ENCODE measurements around the gene ABI3. TPM values are rescaled to one million over a fixed set of nuclear protein-coding genes. Genes with fewer than 3 reads are reported as not detected.

Gene ABI3
- total RNA-seq, 1 donor from 2014 or later: 0.77 TPM

GRCh38 chr17:49231563-49231894 is 21.0 kb downstream of the ABI3 start:
- Histone ChIP-seq H3K4me1 (ENCODE audit: insufficient read depth, low read length) (peaks cover 4% of the 10 kb centered on the region), H4K20me1 (ENCODE audit: insufficient read depth, low read length) (peaks cover 4% of the 10 kb centered on the region), H3K27me3 (ENCODE audit: insufficient read depth, low read length) (peaks cover 16% of the 10 kb centered on the region), H3K9ac (ENCODE audit: low read length) (no peak overlapping the region), H3K79me2 (ENCODE audit: insufficient read depth, low read length) (no peaks in the 10 kb centered on the region), H3K36me3 (ENCODE audit: insufficient read depth, low read length) (no peaks in the 10 kb centered on the region), H3K27ac (ENCODE audit: low read depth, low read length) (no peak overlapping the region), H3K9me3 (ENCODE audit: insufficient read depth, low read depth, low read length) (no peaks in the 10 kb centered on the region), H3K4me3 (ENCODE audit: insufficient read depth, low read depth, low read length) (no peak overlapping the region), H3K4me2 (ENCODE audit: low read length) (peak overlapping the region; percentile 98), H2AFZ (ENCODE audit: low read depth, low read length) (peak overlapping the region; percentile 99)
- H3K27ac Mint-ChIP-seq (ENCODE audit: unreplicated experiment): no peak overlapping the region
- no peaks in the 10 kb centered on the region for H3K9me3 Mint-ChIP-seq (ENCODE audit: unreplicated experiment)
- peaks cover 42% of the 10 kb centered on the region for H3K27me3 Mint-ChIP-seq (ENCODE audit: low read depth, unreplicated experiment)
- peak; percentile 23 for TF ChIP-seq EZH2 (IDR thresholded peaks at IDR 0.05; ENCODE audit: insufficient read depth, low read length)
- TF ChIP-seq CTCF (IDR thresholded peaks at IDR 0.05; ENCODE audit: insufficient read depth, low read depth, low read length): no peak
- DNase-seq (ENCODE audit: low read depth) (no peak), FAIRE-seq (no peak)
- no peaks in the 10 kb centered on the region for H3K36me3 Mint-ChIP-seq (ENCODE audit: low read depth, unreplicated experiment)
- H3K4me3 Mint-ChIP-seq (ENCODE audit: unreplicated experiment): peak overlapping the region; percentile 82
- H3K4me1 Mint-ChIP-seq (ENCODE audit: low read depth, unreplicated experiment): peaks cover 8% of the 10 kb centered on the region

- no peaks in the 10 kb centered on the region for H3K36me3 Mint-ChIP-seq (ENCODE audit: low read depth, unreplicated experiment)
- Histone ChIP-seq H3K4me1 (ENCODE audit: insufficient read depth, low read length) (peaks cover 4% of the 10 kb centered on the region), H3K27ac (ENCODE audit: low read depth, low read length) (no peak overlapping the region), H3K9me3 (ENCODE audit: insufficient read depth, low read depth, low read length) (no peaks in the 10 kb centered on the region), H3K79me2 (ENCODE audit: insufficient read depth, low read length) (no peaks in the 10 kb centered on the region), H4K20me1 (ENCODE audit: insufficient read depth, low read length) (no peaks in the 10 kb centered on the region), H3K4me2 (ENCODE audit: low read length) (no peak overlapping the region), H3K4me3 (ENCODE audit: insufficient read depth, low read depth, low read length) (no peak overlapping the region), H2AFZ (ENCODE audit: low read depth, low read length) (no peak overlapping the region), H3K36me3 (ENCODE audit: insufficient read depth, low read length) (no peaks in the 10 kb centered on the region), H3K27me3 (ENCODE audit: insufficient read depth, low read length) (peaks cover 14% of the 10 kb centered on the region), H3K9ac (ENCODE audit: low read length) (no peak overlapping the region)
- no peak for FAIRE-seq
- DNase-seq (ENCODE audit: low read depth): no peak
- H3K4me3 Mint-ChIP-seq (ENCODE audit: unreplicated experiment): no peak overlapping the region
- TF ChIP-seq EZH2 (IDR thresholded peaks at IDR 0.05; ENCODE audit: insufficient read depth, low read length): no peak
- no peak for TF ChIP-seq CTCF (IDR thresholded peaks at IDR 0.05; ENCODE audit: insufficient read depth, low read depth, low read length)
- no peak overlapping the region for H3K27ac Mint-ChIP-seq (ENCODE audit: unreplicated experiment)
- peaks cover under 1% of the 10 kb centered on the region for H3K4me1 Mint-ChIP-seq (ENCODE audit: low read depth, unreplicated experiment)
- H3K27me3 Mint-ChIP-seq (ENCODE audit: low read depth, unreplicated experiment): peaks cover 35% of the 10 kb centered on the region
- no peaks in the 10 kb centered on the region for H3K9me3 Mint-ChIP-seq (ENCODE audit: unreplicated experiment)
These were observed 24.1 kb downstream of the ABI3 start for GRCh38 chr17:49234509-49235080.

GRCh38 chr17:49235896-49236295 is 25.4 kb downstream of the ABI3 start:
- no peaks in the 10 kb centered on the region for H3K36me3 Mint-ChIP-seq (ENCODE audit: low read depth, unreplicated experiment)
- H3K4me1 Mint-ChIP-seq (ENCODE audit: low read depth, unreplicated experiment): no peaks in the 10 kb centered on the region
- Histone ChIP-seq H2AFZ (ENCODE audit: low read depth, low read length) (no peak overlapping the region), H3K36me3 (ENCODE audit: insufficient read depth, low read length) (no peaks in the 10 kb centered on the region), H3K79me2 (ENCODE audit: insufficient read depth, low read length) (no peaks in the 10 kb centered on the region), H3K27me3 (ENCODE audit: insufficient read depth, low read length) (peaks cover 11% of the 10 kb centered on the region), H3K27ac (ENCODE audit: low read depth, low read length) (no peak overlapping the region), H3K4me3 (ENCODE audit: insufficient read depth, low read depth, low read length) (no peak overlapping the region), H4K20me1 (ENCODE audit: insufficient read depth, low read length) (no peaks in the 10 kb centered on the region), H3K9ac (ENCODE audit: low read length) (no peak overlapping the region), H3K4me2 (ENCODE audit: low read length) (no peak overlapping the region), H3K9me3 (ENCODE audit: insufficient read depth, low read depth, low read length) (no peaks in the 10 kb centered on the region), H3K4me1 (ENCODE audit: insufficient read depth, low read length) (peaks cover 4% of the 10 kb centered on the region)
- TF ChIP-seq CTCF (IDR thresholded peaks at IDR 0.05; ENCODE audit: insufficient read depth, low read depth, low read length) (no peak), EZH2 (IDR thresholded peaks at IDR 0.05; ENCODE audit: insufficient read depth, low read length) (no peak)
- no peaks in the 10 kb centered on the region for H3K9me3 Mint-ChIP-seq (ENCODE audit: unreplicated experiment)
- peaks cover 37% of the 10 kb centered on the region for H3K27me3 Mint-ChIP-seq (ENCODE audit: low read depth, unreplicated experiment)
- no peak overlapping the region for H3K27ac Mint-ChIP-seq (ENCODE audit: unreplicated experiment)
- no peak for DNase-seq (ENCODE audit: low read depth)
- FAIRE-seq: no peak
- H3K4me3 Mint-ChIP-seq (ENCODE audit: unreplicated experiment): no peak overlapping the region
